Measurements from ENCODE around the gene KAZN.

DNA sequence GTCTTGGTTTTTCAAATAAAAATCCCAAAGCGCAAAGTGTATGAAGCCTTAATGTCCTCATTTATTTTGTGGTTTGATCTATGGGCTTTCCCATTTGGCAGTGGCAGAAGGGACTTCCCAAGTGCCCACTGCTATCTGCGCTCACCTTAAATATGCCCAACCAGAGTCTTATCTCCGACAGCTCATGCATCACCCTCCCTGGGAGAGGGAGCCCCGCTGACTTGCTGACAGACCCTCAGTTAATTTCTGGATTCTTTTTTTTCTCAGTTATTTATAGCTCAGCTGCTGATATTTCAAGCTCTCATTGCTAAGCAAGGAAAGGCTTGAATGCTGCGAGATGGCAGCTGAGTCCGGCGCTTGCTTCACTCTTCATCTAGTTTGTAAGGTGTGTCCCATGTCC lies 19.3 kb downstream of the KAZN start:
- TF ChIP-seq, protein P1, sequence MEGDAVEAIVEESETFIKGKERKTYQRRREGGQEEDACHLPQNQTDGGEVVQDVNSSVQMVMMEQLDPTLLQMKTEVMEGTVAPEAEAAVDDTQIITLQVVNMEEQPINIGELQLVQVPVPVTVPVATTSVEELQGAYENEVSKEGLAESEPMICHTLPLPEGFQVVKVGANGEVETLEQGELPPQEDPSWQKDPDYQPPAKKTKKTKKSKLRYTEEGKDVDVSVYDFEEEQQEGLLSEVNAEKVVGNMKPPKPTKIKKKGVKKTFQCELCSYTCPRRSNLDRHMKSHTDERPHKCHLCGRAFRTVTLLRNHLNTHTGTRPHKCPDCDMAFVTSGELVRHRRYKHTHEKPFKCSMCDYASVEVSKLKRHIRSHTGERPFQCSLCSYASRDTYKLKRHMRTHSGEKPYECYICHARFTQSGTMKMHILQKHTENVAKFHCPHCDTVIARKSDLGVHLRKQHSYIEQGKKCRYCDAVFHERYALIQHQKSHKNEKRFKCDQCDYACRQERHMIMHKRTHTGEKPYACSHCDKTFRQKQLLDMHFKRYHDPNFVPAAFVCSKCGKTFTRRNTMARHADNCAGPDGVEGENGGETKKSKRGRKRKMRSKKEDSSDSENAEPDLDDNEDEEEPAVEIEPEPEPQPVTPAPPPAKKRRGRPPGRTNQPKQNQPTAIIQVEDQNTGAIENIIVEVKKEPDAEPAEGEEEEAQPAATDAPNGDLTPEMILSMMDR (IDR thresholded peaks at IDR 0.05), result no peak
- no peak for TF ChIP-seq EP300 (IDR thresholded peaks at IDR 0.05)
- TF ChIP-seq POLR2A (IDR thresholded peaks at IDR 0.05), result no peak
